Urinary bladder (tissue), 4 donors: ENCODE measurements around the gene ZNF629. TPM values are rescaled to one million over a fixed set of nuclear protein-coding genes. Genes with fewer than 3 reads are reported as not detected.

ENCODE experiments used
- DNase-seq: peaks from one replicate; pipeline ENCODE4 v3.0.0-alpha.2; 2015; ENCODE audit errors: extremely low spot score
- H3K27ac ChIP-seq: one replicate; pipeline ENCODE4 v1.5.1; 2013; ENCODE audit warnings: low read depth, mild to moderate bottlenecking, moderate library complexity
- H3K36me3 ChIP-seq: one replicate; pipeline ENCODE4 v1.6.1; 2013; ENCODE audit warnings: mild to moderate bottlenecking, moderate library complexity; ENCODE audit not compliant: insufficient read depth
- H3K4me1 ChIP-seq: one replicate; pipeline ENCODE4 v1.6.1; 2013; ENCODE audit warnings: mild to moderate bottlenecking, moderate library complexity; ENCODE audit not compliant: insufficient read depth
- H3K4me3 ChIP-seq: one replicate; pipeline ENCODE4 v1.5.1; 2013; ENCODE audit warnings: low read depth, low read length
- WGBS: extraction: QIAGEN DNeasy Blood & Tissue Kit; methylation state at CpG from one replicate; pipeline ENCODE4 v1.1.7; 2013; 5-methylcytosine and 5-hydroxymethylcytosine counted together
- polyA plus RNA-seq: library from polyadenylated mRNA; stranded (reverse); fragments of 200-250 nt; gene quantifications from one replicate; pipeline ENCODE4 v1.2.3, GENCODE V29; 2013
- total RNA-seq: library from RNA; depleted of rRNA; stranded (reverse); fragments of >200 nt; gene quantifications from one replicate; pipeline ENCODE4 v1.2.3, GENCODE V29; 2014
- donor health status: healthy with polysubstance abuse.
- donor health status: healthy.

Gene ZNF629
- total and polyA plus RNA-seq, 2 donors = 7.2 to 11.2 TPM

DNA sequence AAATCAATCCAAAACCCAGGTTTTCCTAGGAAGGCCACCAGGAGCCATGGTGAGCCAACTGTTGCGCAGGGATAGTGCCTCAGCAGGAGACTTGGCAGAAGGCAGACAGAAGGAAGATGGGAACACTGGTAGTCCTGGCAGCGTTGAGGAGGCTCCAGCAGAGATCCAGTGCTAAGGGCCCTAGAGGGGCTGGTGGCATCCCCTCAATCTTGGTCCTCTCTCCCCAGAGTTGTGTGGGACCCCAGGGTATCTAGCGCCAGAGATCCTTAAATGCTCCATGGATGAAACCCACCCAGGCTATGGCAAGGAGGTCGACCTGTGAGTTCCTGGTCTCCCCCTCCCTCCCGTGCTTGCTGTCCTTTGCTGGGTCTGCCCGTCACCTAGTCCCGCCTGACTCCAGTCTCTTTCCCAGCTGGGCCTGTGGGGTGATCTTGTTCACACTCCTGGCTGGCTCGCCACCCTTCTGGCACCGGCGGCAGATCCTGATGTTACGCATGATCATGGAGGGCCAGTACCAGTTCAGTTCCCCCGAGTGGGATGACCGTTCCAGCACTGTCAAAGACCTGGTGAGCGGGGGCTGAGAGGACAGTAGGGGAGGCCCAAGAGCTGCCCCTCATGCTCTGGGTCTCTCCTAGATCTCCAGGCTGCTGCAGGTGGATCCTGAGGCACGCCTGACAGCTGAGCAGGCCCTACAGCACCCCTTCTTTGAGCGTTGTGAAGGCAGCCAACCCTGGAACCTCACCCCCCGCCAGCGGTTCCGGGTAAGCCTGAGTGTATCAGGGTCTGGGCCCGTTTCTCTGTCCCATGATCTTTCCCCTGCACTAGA lies 30.8 kb downstream of the ZNF629 start:
- no peak for DNase-seq
- Histone ChIP-seq H3K36me3 (no peaks in the 10 kb centered on the region), H3K4me1 (no peaks in the 10 kb centered on the region), H3K27ac (no peak overlapping the region), H3K4me3 (no peak overlapping the region)
- WGBS = 92% methylated on average over 20 of the region's 20 CpGs

DNA sequence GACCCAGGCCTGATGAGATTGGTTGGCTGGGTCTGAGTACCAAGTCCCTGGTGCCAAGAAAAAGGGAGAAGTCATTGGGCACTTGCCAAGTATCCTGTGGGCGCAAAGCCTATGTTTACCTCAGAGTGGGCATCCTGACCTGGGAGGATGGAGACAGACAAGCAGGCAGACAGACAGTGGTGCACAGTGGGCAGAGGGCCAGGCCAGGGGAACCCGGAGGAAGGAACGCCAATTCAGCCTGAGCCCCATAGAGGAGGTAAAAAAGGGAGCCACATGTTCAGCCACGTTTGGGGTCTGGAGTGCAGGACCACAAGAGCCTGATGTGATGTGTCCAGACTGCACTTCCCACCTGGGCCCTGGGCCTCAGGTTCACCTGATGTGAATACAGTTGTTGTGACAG lies 33.4 kb downstream of the ZNF629 start:
- DNase-seq = no peak
- no peak overlapping the region for H3K4me3 ChIP-seq
- H3K4me1 ChIP-seq = no peaks in the 10 kb centered on the region
- no peaks in the 10 kb centered on the region for H3K36me3 ChIP-seq
- H3K27ac ChIP-seq = no peak overlapping the region
- WGBS = 77% methylated on average over 4 of the region's 4 CpGs

DNA sequence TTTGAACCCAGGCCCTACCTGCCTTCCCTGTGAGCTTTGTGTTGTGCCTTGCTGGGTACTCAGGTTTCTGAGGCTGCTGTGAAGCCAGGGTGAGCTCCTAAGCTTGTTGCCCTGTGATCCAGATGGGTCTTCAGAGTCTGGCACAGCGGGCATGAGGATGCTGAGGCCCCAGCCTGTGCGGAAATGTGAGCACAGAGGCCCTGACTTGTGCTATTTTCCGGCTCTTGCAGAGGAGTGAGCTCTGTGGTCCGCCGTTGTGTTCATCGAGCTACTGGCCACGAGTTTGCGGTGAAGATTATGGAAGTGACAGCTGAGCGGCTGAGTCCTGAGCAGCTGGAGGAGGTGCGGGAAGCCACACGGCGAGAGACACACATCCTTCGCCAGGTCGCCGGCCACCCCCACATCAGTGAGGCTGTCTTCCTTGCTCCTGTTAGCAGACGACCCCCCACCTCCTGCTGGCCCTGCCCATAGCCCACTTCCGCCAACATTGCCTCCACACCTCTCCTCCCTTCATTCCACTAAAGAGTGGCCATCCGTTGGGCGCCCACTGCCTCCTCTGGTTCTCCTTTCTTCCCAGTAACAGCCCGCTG lies 36.0 kb downstream of the ZNF629 start:
- H3K27ac ChIP-seq = no peak overlapping the region
- WGBS = 93% methylated on average over 20 of the region's 20 CpGs
- no peak overlapping the region for H3K4me3 ChIP-seq
- DNase-seq = no peak
- H3K36me3 ChIP-seq = no peaks in the 10 kb centered on the region
- H3K4me1 ChIP-seq = no peaks in the 10 kb centered on the region

DNA sequence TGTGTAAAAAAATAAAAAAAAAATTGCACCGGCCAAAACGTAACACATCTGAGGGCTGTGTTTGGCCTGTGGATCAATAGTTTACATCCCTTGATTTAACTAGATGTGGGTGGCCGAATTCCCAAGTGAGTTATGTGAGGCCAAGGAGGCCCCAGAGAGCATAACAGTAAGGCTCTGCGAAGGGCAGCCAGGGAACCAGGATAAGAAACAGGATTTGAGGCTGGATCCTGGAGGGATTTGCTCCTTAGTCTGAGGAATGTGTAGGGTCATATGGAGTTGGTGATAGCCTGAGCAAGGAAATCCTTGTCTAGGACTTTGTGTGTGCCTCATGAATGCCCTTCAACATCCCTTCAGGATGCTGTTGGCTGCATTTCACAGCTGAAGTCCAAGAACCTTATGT lies 36.8 kb downstream of the ZNF629 start:
- Histone ChIP-seq H3K27ac (no peak overlapping the region), H3K4me3 (no peak overlapping the region), H3K36me3 (no peaks in the 10 kb centered on the region), H3K4me1 (no peaks in the 10 kb centered on the region)
- DNase-seq = no peak
- 73% methylated on average over 4 of the region's 4 CpGs for WGBS

DNA sequence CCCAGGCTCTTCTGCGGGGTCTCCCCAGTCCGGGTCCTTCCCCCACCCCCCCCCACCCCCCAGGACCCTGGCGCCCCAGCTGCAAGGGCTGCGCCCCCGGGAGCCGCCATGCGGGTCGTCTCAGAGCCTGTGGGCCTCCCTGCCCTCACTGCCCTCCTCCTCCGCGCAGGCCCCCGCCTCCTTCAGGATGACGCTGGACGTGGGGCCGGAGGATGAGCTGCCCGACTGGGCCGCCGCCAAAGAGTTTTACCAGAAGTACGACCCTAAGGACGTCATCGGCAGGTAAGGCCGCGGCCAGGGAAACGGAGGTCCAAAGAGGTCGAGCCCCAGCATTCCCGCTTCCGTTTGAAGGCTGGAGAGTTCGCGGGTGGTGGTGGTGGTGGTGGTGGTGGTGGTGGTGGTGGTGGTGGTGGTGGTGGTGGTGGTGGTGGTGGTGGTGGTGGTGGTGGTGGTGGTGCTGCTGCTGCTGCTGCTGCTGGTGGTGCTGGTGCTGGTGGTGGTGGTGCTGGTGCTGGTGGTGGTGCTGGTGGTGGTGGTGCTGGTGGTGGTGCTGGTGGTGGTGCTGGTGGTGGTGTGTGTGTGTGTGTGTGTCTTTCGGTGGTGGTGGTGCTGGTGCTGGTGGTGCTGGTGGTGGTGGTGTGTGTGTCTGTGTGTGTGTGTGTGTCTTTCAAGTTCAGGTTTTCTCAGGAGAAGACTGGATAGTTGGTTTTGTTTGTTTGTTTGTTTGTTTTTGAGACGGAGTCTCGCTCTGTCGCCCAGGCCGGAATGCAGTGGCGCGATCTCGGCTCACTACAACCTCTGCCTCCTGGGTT lies 38.2 kb downstream of the ZNF629 start:
- Histone ChIP-seq H3K4me3 (peak overlapping the region; percentile 96), H3K27ac (peak overlapping the region; percentile 76), H3K36me3 (no peaks in the 10 kb centered on the region), H3K4me1 (no peaks in the 10 kb centered on the region)
- no peak for DNase-seq
- WGBS = 14% methylated on average over 36 of the region's 36 CpGs

DNA sequence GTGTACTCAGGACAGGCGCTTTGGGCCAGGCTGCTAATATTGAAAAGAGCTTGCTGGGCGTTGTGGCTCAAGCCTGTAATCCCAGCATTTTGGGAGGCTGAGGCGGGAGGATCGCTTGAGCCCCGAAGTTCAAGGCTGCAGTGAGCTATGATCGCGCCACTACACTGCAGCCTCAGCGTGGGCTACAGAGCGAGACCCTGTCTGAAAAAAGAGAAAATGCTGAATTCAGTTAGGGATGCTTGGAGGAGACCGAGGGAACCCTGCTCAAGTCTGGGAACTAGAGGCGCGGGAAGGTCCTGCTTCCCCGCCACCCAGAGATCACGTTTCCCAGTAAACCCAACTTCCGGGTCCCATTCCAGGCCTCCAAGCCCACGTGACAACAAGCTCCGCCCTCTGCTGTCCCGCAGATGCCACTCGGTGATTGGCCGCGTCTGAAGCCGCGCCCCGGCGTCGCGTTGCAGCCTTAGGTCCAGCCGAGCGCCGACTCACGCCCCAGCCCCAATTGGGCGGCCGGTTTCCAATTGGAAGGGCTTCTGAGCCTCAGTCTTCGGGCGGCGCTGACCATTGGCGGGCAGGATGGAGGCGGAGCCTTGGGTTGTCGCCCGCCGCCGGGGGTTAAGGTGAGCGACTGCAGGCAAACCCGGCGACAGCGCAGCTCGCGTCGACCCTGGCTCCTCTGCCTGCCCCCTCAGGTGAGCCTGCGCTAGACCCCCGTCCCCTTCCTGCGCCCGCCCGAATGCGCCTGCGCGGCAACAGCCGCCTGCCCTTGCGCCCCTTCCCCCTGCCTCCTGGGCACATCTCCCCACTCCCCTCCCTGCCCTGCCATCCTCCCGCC lies 39.0 kb downstream of the ZNF629 start, which contains the start of gene PHKG2:
PHKG2 (plus strand) TSS at position 627 of the 835 bp plus-strand sequence. CDS start 396 bp downstream, outside the sequence.
- Histone ChIP-seq H3K27ac (peak within 1 kb of the TSS; percentile 78), H3K4me3 (peak within 1 kb of the TSS; percentile 96), H3K36me3 (no peaks in the 10 kb centered on the region), H3K4me1 (no peaks in the 10 kb centered on the region)
- 3% methylated on average over 60 of the region's 60 CpGs for WGBS
- peak; percentile 97 for DNase-seq

DNA sequence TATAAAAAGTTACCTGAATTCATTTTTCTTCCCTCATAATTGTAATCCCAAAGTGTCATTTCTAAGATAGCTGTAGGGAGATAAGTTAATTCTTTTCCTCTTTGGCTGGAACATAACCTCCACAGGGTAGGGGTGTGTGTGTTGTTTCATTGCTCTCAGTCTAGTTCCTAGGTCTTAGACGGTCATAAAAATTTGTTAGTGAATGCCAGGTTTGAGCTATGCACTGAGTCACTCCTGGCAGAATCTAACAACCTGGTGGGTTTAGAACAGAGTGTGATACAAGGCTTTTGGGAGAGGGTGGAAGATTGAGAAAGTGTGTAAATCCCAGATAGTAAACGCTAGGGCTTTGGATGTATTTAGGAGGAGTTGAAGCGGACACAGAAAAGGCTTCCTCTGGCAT lies 39.7 kb downstream of the ZNF629 start:
- Histone ChIP-seq H3K4me1 (no peaks in the 10 kb centered on the region), H3K4me3 (peak overlapping the region; percentile 39), H3K36me3 (no peaks in the 10 kb centered on the region), H3K27ac (peak overlapping the region; percentile 78)
- WGBS = 33% methylated on average over 3 of the region's 3 CpGs
- DNase-seq = no peak

DNA sequence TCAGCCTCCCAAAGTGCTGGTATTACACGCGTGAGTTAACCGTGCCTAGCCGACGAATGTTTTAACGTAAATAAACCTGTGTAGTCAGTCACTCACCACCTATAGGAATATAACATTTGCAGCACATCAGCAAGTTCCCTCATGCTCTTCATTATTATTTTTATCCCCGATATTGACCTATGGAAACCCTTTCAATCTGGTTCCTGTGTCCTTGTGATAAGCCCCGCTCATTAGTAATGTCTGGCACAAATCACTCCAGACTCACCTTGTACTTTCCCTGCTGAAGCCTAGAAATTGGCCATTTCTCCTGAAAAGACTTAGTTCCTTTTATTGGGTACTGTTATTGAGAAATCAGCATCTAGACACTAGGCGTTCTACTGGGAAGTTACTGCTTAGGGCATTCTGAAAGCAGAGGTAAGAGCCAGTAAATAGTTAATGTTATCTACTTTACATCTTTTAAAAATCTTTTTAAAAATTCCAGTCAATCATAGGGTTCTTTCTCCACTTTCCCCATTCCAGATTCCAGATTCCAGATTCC lies 40.3 kb downstream of the ZNF629 start:
- Histone ChIP-seq H3K4me1 (no peaks in the 10 kb centered on the region), H3K36me3 (no peaks in the 10 kb centered on the region), H3K4me3 (no peak overlapping the region), H3K27ac (no peak overlapping the region)
- DNase-seq = no peak
- 90% methylated on average over 9 of the region's 9 CpGs for WGBS

DNA sequence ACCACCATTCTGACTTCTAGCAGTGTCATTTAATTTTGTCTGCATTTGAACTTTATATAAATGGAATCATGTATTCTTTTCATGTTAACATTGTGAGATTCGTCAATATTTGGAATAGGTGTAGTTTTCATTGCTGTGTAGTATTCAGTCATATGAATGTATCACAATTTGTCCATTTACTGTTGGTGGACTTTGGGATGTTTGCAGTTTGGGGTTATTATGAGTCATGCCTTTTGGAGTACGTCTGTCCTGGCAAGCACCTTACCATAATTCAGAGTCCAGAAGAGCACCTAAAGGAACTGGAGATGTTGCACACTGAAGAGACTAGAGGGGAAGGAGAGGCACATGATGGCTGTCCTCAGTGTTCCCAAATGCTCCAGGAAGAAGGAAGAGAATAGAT lies 41.9 kb downstream of the ZNF629 start:
- Histone ChIP-seq H3K4me3 (no peak overlapping the region), H3K4me1 (no peaks in the 10 kb centered on the region), H3K36me3 (no peaks in the 10 kb centered on the region), H3K27ac (no peak overlapping the region)
- no peak for DNase-seq
- WGBS = 82% methylated on average over 2 of the region's 2 CpGs

DNA sequence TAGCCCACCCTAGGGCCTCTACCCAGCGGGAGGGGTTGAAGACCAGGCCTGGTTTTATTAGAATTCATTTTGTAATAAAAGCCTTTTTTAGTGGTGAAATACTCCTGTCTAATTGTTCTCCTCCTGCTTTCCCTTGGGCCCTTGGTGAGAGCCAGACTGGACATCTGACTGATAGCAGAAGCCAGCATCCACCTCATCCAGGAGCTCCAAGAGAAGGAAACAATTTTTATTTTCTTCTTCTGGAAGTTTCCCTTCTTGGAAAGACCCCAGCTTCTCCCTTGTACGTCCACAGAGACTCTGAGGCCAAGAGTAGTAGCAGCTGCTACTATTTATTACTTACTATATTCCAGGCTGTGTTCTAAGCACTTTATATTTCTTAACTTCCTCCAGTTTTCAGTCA lies 42.8 kb downstream of the ZNF629 start:
- H3K36me3 ChIP-seq = no peaks in the 10 kb centered on the region
- H3K4me3 ChIP-seq = no peak overlapping the region
- DNase-seq = no peak
- no peak overlapping the region for H3K27ac ChIP-seq
- WGBS = 68% methylated on average over 2 of the region's 2 CpGs
- H3K4me1 ChIP-seq = no peaks in the 10 kb centered on the region

DNA sequence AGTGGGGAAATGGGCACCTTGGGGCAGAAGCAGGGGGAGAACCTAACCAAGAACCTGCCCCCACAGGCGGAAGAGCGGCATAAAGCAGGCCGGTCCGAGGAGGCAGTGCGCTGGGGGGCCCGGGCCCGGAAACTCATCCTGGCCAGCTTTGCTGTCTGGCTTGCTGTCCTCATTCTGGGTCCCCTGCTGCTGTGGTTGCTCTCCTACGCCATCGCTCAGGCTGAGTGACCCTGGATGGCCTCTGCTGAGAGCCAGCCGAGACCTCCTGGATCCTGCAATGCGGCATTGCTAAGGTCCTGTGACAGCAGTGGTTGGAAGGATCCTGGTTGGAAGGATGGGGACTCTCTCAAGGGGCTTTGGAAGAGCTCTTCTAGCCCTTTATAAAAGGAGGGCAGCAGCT lies 43.3 kb downstream of the ZNF629 start:
- WGBS = 91% methylated on average over 11 of the region's 11 CpGs
- no peaks in the 10 kb centered on the region for H3K4me1 ChIP-seq
- no peak overlapping the region for H3K27ac ChIP-seq
- H3K4me3 ChIP-seq = no peak overlapping the region
- no peak for DNase-seq
- peaks cover under 1% of the 10 kb centered on the region for H3K36me3 ChIP-seq

DNA sequence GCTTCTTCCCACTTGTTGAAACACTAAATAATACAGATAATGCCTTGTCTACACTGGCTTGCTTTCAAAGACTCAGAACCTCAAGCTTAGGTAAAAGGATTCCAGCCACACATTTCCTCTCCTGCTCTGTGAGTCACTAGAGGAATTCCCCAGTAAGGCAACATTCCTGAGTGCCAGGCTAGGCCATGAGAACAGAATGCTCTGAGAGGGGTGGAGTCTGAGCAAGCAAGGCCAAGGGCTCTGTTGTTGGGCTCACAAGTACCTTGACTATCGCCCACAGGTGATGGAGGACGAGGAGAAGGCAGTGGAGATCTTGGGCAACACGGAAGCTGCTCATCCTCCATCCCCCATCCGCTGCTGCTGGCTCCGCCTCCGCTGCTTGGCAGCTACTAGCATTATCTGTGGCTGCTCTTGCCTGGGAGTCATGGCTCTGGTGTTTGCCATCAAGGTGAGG lies 45.5 kb downstream of the ZNF629 start:
- Histone ChIP-seq H3K4me3 (no peak overlapping the region), H3K4me1 (no peaks in the 10 kb centered on the region), H3K27ac (peak overlapping the region; percentile 66), H3K36me3 (peaks cover 6% of the 10 kb centered on the region)
- WGBS = 81% methylated on average over 6 of the region's 6 CpGs
- peak; percentile 70 for DNase-seq
